Measurements from ENCODE around the gene DNAJB1.

Gene DNAJB1

GRCh38 chr19:14495672-14496028 lies 22.5 kb downstream of the DNAJB1 start:
- no peak for DNase-seq

GRCh38 chr19:14494910-14495671 lies 23.1 kb downstream of the DNAJB1 start:
- DNase-seq, result no peak

- DNase-seq, result no peak
These were observed 23.8 kb downstream of the DNAJB1 start for GRCh38 chr19:14494411-14494810.

GRCh38 chr19:14492756-14493337 lies 25.4 kb downstream of the DNAJB1 start:
- no peak for DNase-seq

GRCh38 chr19:14487370-14488125 lies 30.6 kb downstream of the DNAJB1 start:
- no peak for DNase-seq

- DNase-seq, result no peak
These were observed 35.8 kb downstream of the DNAJB1 start for GRCh38 chr19:14482172-14482941.

- no peak for DNase-seq
These were observed 37.5 kb downstream of the DNAJB1 start for GRCh38 chr19:14480700-14481079.

- peak; percentile 57 to 80 (median 69) for DNase-seq
These were observed 38.1 kb downstream of the DNAJB1 start for GRCh38 chr19:14479975-14480699.

GRCh38 chr19:14479309-14479974 lies 38.8 kb downstream of the DNAJB1 start:
- no peak for DNase-seq

GRCh38 chr19:14478113-14478545 lies 40.1 kb downstream of the DNAJB1 start:
- no peak for DNase-seq

GRCh38 chr19:14477418-14478112 lies 40.6 kb downstream of the DNAJB1 start:
- DNase-seq, result no peak

- peak in 3 of 4 experiments; percentile 35 to 38 (median 36) for DNase-seq
These were observed 41.4 kb downstream of the DNAJB1 start for GRCh38 chr19:14476673-14477401.

- DNase-seq, result no peak
These were observed 41.9 kb downstream of the DNAJB1 start for GRCh38 chr19:14476327-14476672.

GRCh38 chr19:14475251-14476073 lies 42.7 kb downstream of the DNAJB1 start, which contains the start of gene PTGER1:
PTGER1 (minus strand) TSS chr19:14475354; CDS start chr19:14474320, 1,034 bp downstream.
- DNase-seq, result peak in 3 of 4 experiments; percentile 39 to 74 (median 65)

- no peak for DNase-seq
These were observed 43.4 kb downstream of the DNAJB1 start for GRCh38 chr19:14474827-14475226.

GRCh38 chr19:14473978-14474578 lies 44.1 kb downstream of the DNAJB1 start:
- DNase-seq, result no peak

GRCh38 chr19:14473073-14473977 lies 44.9 kb downstream of the DNAJB1 start:
- DNase-seq, result peak in 3 of 4 experiments; percentile 31 to 56 (median 44)

Measured in suppressor macrophage (primary cell).